B cell (primary cell): ENCODE measurements around the gene GRK5. TPM values are rescaled to one million over a fixed set of nuclear protein-coding genes. Genes with fewer than 3 reads are reported as not detected.

ENCODE experiments used
- ATAC-seq: fragments of 200-7000 bp; cut with Tn5 transposase; one replicate; pipeline ENCODE4 v1.10.0; 2021; ENCODE audit warnings: low read depth, mild to moderate bottlenecking, moderate number of reproducible peaks, moderate library complexity
- CTCF ChIA-PET: fragments of 350-600 bp; sonication (Branson Sonifier 250); formaldehyde crosslinking; loops from one replicate; lab custom pipeline; 2021; ENCODE audit warnings: antibody characterized with exemption, inconsistent platforms; lab: Charles Lee
- POLR2A ChIA-PET: fragments of 350-600 bp; sonication (Branson Sonifier 250); formaldehyde crosslinking; loops from one replicate; lab custom pipeline; 2021; ENCODE audit warnings: antibody characterized with exemption; lab: Charles Lee
- DNase-seq: peaks from one replicate; pipeline ENCODE4 v3.0.0; 2013
- H2AFZ ChIP-seq: 2 replicates; pipeline ENCODE4 v1.6.1; 2012; ENCODE audit warnings: mild to moderate bottlenecking, low read depth, low read length; ENCODE audit not compliant: insufficient read depth, poor library complexity, severe bottlenecking
- H3K27ac ChIP-seq, 2 donors: 1 replicate in 1 of 2; 2 replicates in 1 of 2; pipeline ENCODE4 v1.5.1; 2012 to 2013; ENCODE audit warnings: low read length in 2 of 2, mild to moderate bottlenecking in 2 of 2, moderate library complexity in 1 of 2
- H3K27me3 ChIP-seq, 4 experiments: fragments of 200-600 bp in 1 of 4; sonication (generic) in 1 of 4; replicated peaks in 1 of 4; 1 replicate in 2 of 4; 2 replicates in 2 of 4; pipeline versions ENCODE4 v1.6.1 to v1.7.0; 2013 to 2016; ENCODE audit warnings: low read length in 3 of 4, mild to moderate bottlenecking in 2 of 4, mixed read lengths in 1 of 4, moderate library complexity in 1 of 4; ENCODE audit not compliant: insufficient read depth in 4 of 4, control insufficient read depth in 3 of 4; ENCODE audit errors: control extremely low read depth in 1 of 4
- H3K36me3 ChIP-seq, 2 experiments: replicated peaks in 1 of 2; 1 replicate in 1 of 2; 2 replicates in 1 of 2; pipeline versions ENCODE4 v1.6.1 to v1.7.1; 2013; ENCODE audit warnings: low read length in 1 of 2; ENCODE audit not compliant: insufficient read depth in 2 of 2, control insufficient read depth in 1 of 2; ENCODE audit errors: control extremely low read depth in 1 of 2, extremely low read depth in 1 of 2
- H3K4me1 ChIP-seq, 2 donors: fragments of 200-600 bp in 1 of 2; sonication (generic) in 1 of 2; 1 replicate in 1 of 2; 2 replicates in 1 of 2; pipeline versions ENCODE4 v1.5.1 to v1.6.1; 2013 to 2017; ENCODE audit warnings: low read length in 2 of 2; ENCODE audit not compliant: control insufficient read depth in 2 of 2, insufficient read depth in 2 of 2
- H3K4me2 ChIP-seq: replicated peaks from 2 replicates; pipeline ENCODE3; 2012; ENCODE audit warnings: mild to moderate bottlenecking, low read depth, low read length; ENCODE audit not compliant: poor library complexity, severe bottlenecking
- H3K4me3 ChIP-seq, 5 experiments: fragments of 200-600 bp in 1 of 5; sonication (generic) in 1 of 5; 1 replicate in 3 of 5; 2 replicates in 2 of 5; pipeline versions ENCODE4 v1.5.1 to v1.7.0; 2011 to 2016; ENCODE audit warnings: low read length in 4 of 5, mild to moderate bottlenecking in 4 of 5, low read depth in 2 of 5, control low read depth in 1 of 5, moderate library complexity in 1 of 5; ENCODE audit not compliant: insufficient read depth in 1 of 5; ENCODE audit errors: control extremely low read depth in 1 of 5, extremely low read depth in 1 of 5
- H3K79me2 ChIP-seq: fragments of 200-600 bp; sonication (generic); one replicate; pipeline ENCODE4 v1.6.0; 2016; ENCODE audit warnings: low read length; ENCODE audit not compliant: control insufficient read depth, insufficient read depth
- H3K9ac ChIP-seq: fragments of 200-600 bp; sonication (generic); 2 replicates; pipeline ENCODE4 v1.6.1; 2017; ENCODE audit warnings: mild to moderate bottlenecking, low read length, moderate library complexity
- H3K9me3 ChIP-seq, 3 donors: one replicate each; pipeline versions ENCODE4 v1.6.1 to v1.7.1; 2013; ENCODE audit warnings: low read length in 2 of 3; ENCODE audit not compliant: control insufficient read depth in 2 of 3, insufficient read depth in 1 of 3; ENCODE audit errors: control extremely low read depth in 1 of 3
- H4K20me1 ChIP-seq: 2 replicates; pipeline ENCODE4 v1.6.0; 2012; ENCODE audit warnings: mild to moderate bottlenecking, low read length; ENCODE audit not compliant: insufficient read depth, control insufficient read depth, poor library complexity, severe bottlenecking
- H3K27ac Mint-ChIP-seq: one replicate; pipeline ENCODE4 v1.8.0; 2021; ENCODE audit warnings: mixed read lengths
- H3K27me3 Mint-ChIP-seq: one replicate; pipeline ENCODE4 v1.8.0; 2021; ENCODE audit warnings: mixed read lengths
- H3K4me1 Mint-ChIP-seq: one replicate; pipeline ENCODE4 v1.8.0; 2021; ENCODE audit warnings: mixed read lengths
- H3K4me3 Mint-ChIP-seq: one replicate; pipeline ENCODE4 v1.8.0; 2021; ENCODE audit warnings: mixed read lengths
- H3K9me3 Mint-ChIP-seq: one replicate; pipeline ENCODE4 v1.8.0; 2022; ENCODE audit warnings: mixed read lengths; ENCODE audit not compliant: insufficient read depth
- EZH2 ChIP-seq: IDR thresholded peaks from 2 replicates; pipeline ENCODE4 v1.6.1; 2012; ENCODE audit warnings: borderline replicate concordance, low read depth, mild to moderate bottlenecking, moderate library complexity, low read length; ENCODE audit not compliant: insufficient read depth, poor library complexity, severe bottlenecking
- WGBS: methylation state at CpG from one replicate; pipeline ENCODE4 v1.1.5; 2013; ENCODE audit warnings: missing lambda C conversion rate; ENCODE audit not compliant: insufficient coverage; 5-methylcytosine and 5-hydroxymethylcytosine counted together
- intact Hi-C: fragments of 100-400 bp; cut with micrococcal nuclease; formaldehyde crosslinking; loops from one replicate; pipeline ENCODE4 v1.10.0; 2022
- polyA plus RNA-seq: library from polyadenylated mRNA; depleted of rRNA; stranded (reverse); fragments of >200 nt; gene quantifications from 2 replicates; pipeline ENCODE4 v1.2.3, GENCODE V29; 2012
- total RNA-seq, 2 donors: library from RNA; stranded (reverse); fragments of 120-200 nt in 1 of 2; gene quantifications; 1 replicate in 1 of 2; 2 replicates in 1 of 2; pipeline versions ENCODE4 v1.2.3 to v1.2.4, GENCODE V29; 2013 to 2022
- TF ChIP-seq, protein P1 (sequence below): fragments of 200-600 bp; IDR thresholded peaks from one replicate; pipeline ENCODE4 v1.8.0; 2022; ENCODE audit warnings: antibody characterized with exemption, mild to moderate bottlenecking

Gene GRK5
- total and polyA plus RNA-seq, 2 donors (not counting 1 experiment from before 2014, with no cell fraction given): 21.9 to 54.8 TPM

DNA sequence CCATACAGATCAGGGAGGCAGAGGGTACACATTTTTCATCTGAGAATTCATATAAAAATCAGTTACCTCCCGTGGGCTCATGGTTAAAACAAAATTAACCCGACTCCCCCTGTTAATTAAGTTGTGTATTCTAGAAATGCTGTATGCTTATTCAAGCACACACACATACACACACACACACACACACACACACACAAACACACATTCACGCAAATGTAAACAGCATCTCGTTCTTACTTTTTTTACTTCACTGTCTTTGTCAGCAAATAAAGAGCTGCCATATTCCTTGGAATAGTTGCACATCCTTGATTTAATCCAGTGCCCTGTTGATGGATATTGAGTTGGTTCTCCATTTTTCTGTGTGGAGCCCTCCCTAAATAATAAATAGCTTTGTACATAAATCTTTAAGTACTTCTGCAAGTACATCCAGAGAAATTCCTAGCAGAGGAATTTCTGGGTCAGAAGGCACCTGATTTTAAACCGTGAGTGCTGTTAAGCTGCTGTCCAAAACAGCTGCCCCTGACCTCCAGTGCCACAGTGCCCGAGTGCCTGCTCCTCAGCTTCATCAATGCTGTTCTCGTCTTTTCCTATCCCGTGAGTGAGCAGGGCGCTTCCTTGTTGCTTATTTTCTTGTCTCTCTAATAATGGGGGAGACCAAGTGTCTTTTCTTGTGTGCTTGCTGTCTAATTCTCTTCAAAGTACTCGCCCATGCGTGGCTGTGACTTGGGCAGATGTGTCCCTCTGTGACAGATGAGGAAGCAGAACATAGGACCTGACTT lies 217.9 kb downstream of the GRK5 start:
- H3K79me2 ChIP-seq: peaks cover 6% of the 10 kb centered on the region
- H3K4me3 ChIP-seq: no peak overlapping the region
- H3K36me3 ChIP-seq: peaks cover 0 to 60% of the 10 kb centered on the region in 2 experiments
- Mint-ChIP-seq H3K4me3 (no peak overlapping the region), H3K9me3 (no peaks in the 10 kb centered on the region), H3K27me3 (no peaks in the 10 kb centered on the region), H3K4me1 (peaks cover 5% of the 10 kb centered on the region), H3K27ac (no peak overlapping the region)
- WGBS: 61% methylated on average over 7 of the region's 11 CpGs
- H3K9ac ChIP-seq: no peak overlapping the region
- H3K27me3 ChIP-seq: no peaks in the 10 kb centered on the region
- POLR2A ChIA-PET: no interaction called here
- no peaks in the 10 kb centered on the region for H3K4me1 ChIP-seq
- no peak for TF ChIP-seq EZH2
- TF ChIP-seq, protein P1, sequence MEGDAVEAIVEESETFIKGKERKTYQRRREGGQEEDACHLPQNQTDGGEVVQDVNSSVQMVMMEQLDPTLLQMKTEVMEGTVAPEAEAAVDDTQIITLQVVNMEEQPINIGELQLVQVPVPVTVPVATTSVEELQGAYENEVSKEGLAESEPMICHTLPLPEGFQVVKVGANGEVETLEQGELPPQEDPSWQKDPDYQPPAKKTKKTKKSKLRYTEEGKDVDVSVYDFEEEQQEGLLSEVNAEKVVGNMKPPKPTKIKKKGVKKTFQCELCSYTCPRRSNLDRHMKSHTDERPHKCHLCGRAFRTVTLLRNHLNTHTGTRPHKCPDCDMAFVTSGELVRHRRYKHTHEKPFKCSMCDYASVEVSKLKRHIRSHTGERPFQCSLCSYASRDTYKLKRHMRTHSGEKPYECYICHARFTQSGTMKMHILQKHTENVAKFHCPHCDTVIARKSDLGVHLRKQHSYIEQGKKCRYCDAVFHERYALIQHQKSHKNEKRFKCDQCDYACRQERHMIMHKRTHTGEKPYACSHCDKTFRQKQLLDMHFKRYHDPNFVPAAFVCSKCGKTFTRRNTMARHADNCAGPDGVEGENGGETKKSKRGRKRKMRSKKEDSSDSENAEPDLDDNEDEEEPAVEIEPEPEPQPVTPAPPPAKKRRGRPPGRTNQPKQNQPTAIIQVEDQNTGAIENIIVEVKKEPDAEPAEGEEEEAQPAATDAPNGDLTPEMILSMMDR: no peak
- CTCF ChIA-PET: interaction anchor here (1.2 to 1.6 kb wide), 3 partner anchors 119 to 222 kb away, joined by 3 to 4 read pairs (median 4); partner anchors contain the start of gene GRK5
- H3K27ac ChIP-seq: no peak overlapping the region
- H3K9me3 ChIP-seq: no peaks in the 10 kb centered on the region
- DNase-seq (no peak), ATAC-seq (no peak)
- no peak overlapping the region for H2AFZ ChIP-seq
- intact Hi-C loops: no loop called here
- no peaks in the 10 kb centered on the region for H4K20me1 ChIP-seq
- H3K4me2 ChIP-seq: no peak overlapping the region

DNA sequence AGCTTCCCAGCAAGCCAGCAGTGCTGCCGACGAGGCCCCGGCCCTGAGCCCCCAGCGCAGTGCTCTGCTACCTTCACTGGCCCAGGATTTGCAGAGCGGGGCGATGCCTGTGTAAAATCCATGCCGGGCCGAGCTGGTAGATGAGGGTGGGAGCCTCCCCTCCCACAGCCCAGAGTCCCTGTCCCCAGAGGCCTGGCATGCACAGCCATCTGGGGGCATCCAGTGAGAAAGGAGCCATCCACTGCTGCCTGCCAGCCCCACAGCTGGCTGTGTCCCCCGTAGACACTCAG lies 218.5 kb downstream of the GRK5 start:
- H3K4me2 ChIP-seq: no peak overlapping the region
- WGBS: 68% methylated on average over 8 of the region's 9 CpGs
- Mint-ChIP-seq H3K9me3 (no peaks in the 10 kb centered on the region), H3K4me3 (no peak overlapping the region), H3K4me1 (peaks cover 5% of the 10 kb centered on the region), H3K27me3 (no peaks in the 10 kb centered on the region), H3K27ac (no peak overlapping the region)
- H2AFZ ChIP-seq: no peak overlapping the region
- no peak for TF ChIP-seq EZH2
- TF ChIP-seq, protein P1: no peak
- H3K4me1 ChIP-seq: no peaks in the 10 kb centered on the region
- peaks cover 0 to 62% of the 10 kb centered on the region in 2 experiments for H3K36me3 ChIP-seq
- POLR2A ChIA-PET: no interaction called here
- intact Hi-C loops: no loop called here
- H3K9me3 ChIP-seq: no peaks in the 10 kb centered on the region
- no peak overlapping the region for H3K27ac ChIP-seq
- H3K27me3 ChIP-seq: no peaks in the 10 kb centered on the region
- no peak overlapping the region for H3K9ac ChIP-seq
- ATAC-seq: no peak
- no peaks in the 10 kb centered on the region for H4K20me1 ChIP-seq
- peaks cover 6% of the 10 kb centered on the region for H3K79me2 ChIP-seq
- DNase-seq: no peak
- no peak overlapping the region for H3K4me3 ChIP-seq
- CTCF ChIA-PET: interaction anchor here (1.2 to 1.6 kb wide), 2 partner anchors 119 to 219 kb away, joined by 3 to 4 read pairs; partner anchors contain the start of gene GRK5
